ENCODE data around the gene SLCO4A1.
A peak's percentile ranks its signal among the peaks of the same experiment; 100 is the strongest.

Gene SLCO4A1

DNA sequence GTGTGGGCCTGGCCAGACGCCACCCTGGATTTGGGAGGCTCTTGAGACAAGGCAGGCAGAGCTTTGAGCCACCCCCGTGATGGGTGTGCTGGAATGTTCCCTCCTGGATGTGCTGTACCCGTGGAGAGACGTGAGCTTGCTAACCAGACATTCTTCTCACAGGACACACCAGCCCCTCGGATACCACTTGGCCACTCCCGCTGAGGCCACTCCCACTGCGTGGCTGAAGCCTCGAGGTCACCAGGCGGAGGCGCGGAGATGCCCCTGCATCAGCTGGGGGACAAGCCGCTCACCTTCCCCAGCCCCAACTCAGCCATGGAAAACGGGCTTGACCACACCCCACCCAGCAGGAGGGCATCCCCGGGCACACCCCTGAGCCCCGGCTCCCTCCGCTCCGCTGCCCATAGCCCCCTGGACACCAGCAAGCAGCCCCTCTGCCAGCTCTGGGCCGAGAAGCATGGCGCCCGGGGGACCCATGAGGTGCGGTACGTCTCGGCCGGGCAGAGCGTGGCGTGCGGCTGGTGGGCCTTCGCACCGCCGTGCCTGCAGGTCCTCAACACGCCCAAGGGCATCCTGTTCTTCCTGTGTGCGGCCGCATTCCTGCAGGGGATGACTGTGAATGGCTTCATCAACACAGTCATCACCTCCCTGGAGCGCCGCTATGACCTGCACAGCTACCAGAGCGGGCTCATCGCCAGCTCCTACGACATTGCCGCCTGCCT is 14.1 kb downstream of the SLCO4A1 start:
- peaks cover 23% of the 10 kb centered on the region for H3K4me1 ChIP-seq (ENCODE audit: control insufficient read depth, insufficient read depth, low read depth, low read length)
- H2AFZ ChIP-seq (ENCODE audit: low read depth, low read length), result no peak overlapping the region
- no peak overlapping the region for H2BK12ac ChIP-seq (ENCODE audit: low read length in 2 of 2)
- no peak overlapping the region for H4K91ac ChIP-seq (ENCODE audit: low read length)
- no peaks in the 10 kb centered on the region for H3K9me3 ChIP-seq (ENCODE audit: control insufficient read depth, low read length)
- no peak overlapping the region for H2BK120ac ChIP-seq (ENCODE audit: low read depth, low read length)
- H3K9ac ChIP-seq (ENCODE audit: low read length), result no peak overlapping the region
- H3K79me1 ChIP-seq (replicated peaks; ENCODE audit: low read length, poor library complexity, severe bottlenecking), result peaks cover 29% of the 10 kb centered on the region
- no peak overlapping the region for H3K4ac ChIP-seq (ENCODE audit: low read depth in 1 of 2, low read length in 2 of 2)
- H3K4me2 ChIP-seq (ENCODE audit: low read length, poor library complexity, severe bottlenecking), result no peak overlapping the region
- H2AK5ac ChIP-seq (ENCODE audit: low read length, severe bottlenecking), result peak overlapping the region; percentile 34
- no peak overlapping the region for H3K23ac ChIP-seq (ENCODE audit: low read length in 2 of 2)
- H3K27ac ChIP-seq (ENCODE audit: low read length, poor library complexity, severe bottlenecking), result no peak overlapping the region
- peaks cover 0 to 75% of the 10 kb centered on the region in 2 experiments for H3K36me3 ChIP-seq (ENCODE audit: control insufficient read depth in 1 of 2, insufficient read depth in 2 of 2, low read depth in 1 of 2, low read length in 2 of 2)
- no peak overlapping the region for H2BK15ac ChIP-seq (ENCODE audit: low read depth, poor library complexity, severe bottlenecking)
- DNase-seq, result no peak
- H4K8ac ChIP-seq (ENCODE audit: low read length), result no peak overlapping the region
- H2BK5ac ChIP-seq (ENCODE audit: low read depth, low read length, poor library complexity, severe bottlenecking), result no peak overlapping the region
- H3K27me3 ChIP-seq (ENCODE audit: control insufficient read depth in 1 of 2, insufficient read depth in 1 of 2, low read length in 2 of 2), result peaks cover 0 to 5% of the 10 kb centered on the region in 2 experiments
- peak overlapping the region in 1 of 2 experiments; percentile 8 for H3K4me3 ChIP-seq (ENCODE audit: insufficient read depth in 1 of 2, low read depth in 1 of 2, low read length in 2 of 2)
- H3K14ac ChIP-seq (ENCODE audit: low read length in 2 of 2), result no peak overlapping the region
- WGBS, result 86% methylated on average over 39 of the region's 39 CpGs
- no peak overlapping the region for H3K18ac ChIP-seq (ENCODE audit: low read depth in 1 of 2, low read length in 2 of 2)

GRCh38 chr20:62656919-62657588 is 14.8 kb downstream of the SLCO4A1 start:
- H3K4me3 ChIP-seq (ENCODE audit: insufficient read depth in 1 of 2, low read depth in 1 of 2, low read length in 2 of 2), result no peak overlapping the region
- H3K14ac ChIP-seq (ENCODE audit: low read length in 2 of 2), result no peak overlapping the region
- no peak overlapping the region for H2BK12ac ChIP-seq (ENCODE audit: low read length in 2 of 2)
- H4K8ac ChIP-seq (ENCODE audit: low read length), result no peak overlapping the region
- H2BK5ac ChIP-seq (ENCODE audit: low read depth, low read length, poor library complexity, severe bottlenecking), result no peak overlapping the region
- peaks cover 0 to 82% of the 10 kb centered on the region in 2 experiments for H3K36me3 ChIP-seq (ENCODE audit: control insufficient read depth in 1 of 2, insufficient read depth in 2 of 2, low read depth in 1 of 2, low read length in 2 of 2)
- no peak overlapping the region for H3K4ac ChIP-seq (ENCODE audit: low read depth in 1 of 2, low read length in 2 of 2)
- no peak overlapping the region for H3K23ac ChIP-seq (ENCODE audit: low read length in 2 of 2)
- WGBS, result 97% methylated on average over 37 of the region's 37 CpGs
- no peaks in the 10 kb centered on the region for H3K9me3 ChIP-seq (ENCODE audit: control insufficient read depth, low read length)
- H2AK5ac ChIP-seq (ENCODE audit: low read length, severe bottlenecking), result no peak overlapping the region
- no peak overlapping the region for H3K9ac ChIP-seq (ENCODE audit: low read length)
- peaks cover 20% of the 10 kb centered on the region for H3K4me1 ChIP-seq (ENCODE audit: control insufficient read depth, insufficient read depth, low read depth, low read length)
- H3K27ac ChIP-seq (ENCODE audit: low read length, poor library complexity, severe bottlenecking), result no peak overlapping the region
- peaks cover 0 to 5% of the 10 kb centered on the region in 2 experiments for H3K27me3 ChIP-seq (ENCODE audit: control insufficient read depth in 1 of 2, insufficient read depth in 1 of 2, low read length in 2 of 2)
- no peak overlapping the region for H4K91ac ChIP-seq (ENCODE audit: low read length)
- H3K79me1 ChIP-seq (replicated peaks; ENCODE audit: low read length, poor library complexity, severe bottlenecking), result peaks cover 29% of the 10 kb centered on the region
- H3K18ac ChIP-seq (ENCODE audit: low read depth in 1 of 2, low read length in 2 of 2), result no peak overlapping the region
- no peak for DNase-seq
- no peak overlapping the region for H2BK15ac ChIP-seq (ENCODE audit: low read depth, poor library complexity, severe bottlenecking)
- no peak overlapping the region for H3K4me2 ChIP-seq (ENCODE audit: low read length, poor library complexity, severe bottlenecking)
- H2BK120ac ChIP-seq (ENCODE audit: low read depth, low read length), result no peak overlapping the region
- no peak overlapping the region for H2AFZ ChIP-seq (ENCODE audit: low read depth, low read length)

- Histone ChIP-seq H2BK15ac (ENCODE audit: low read depth, poor library complexity, severe bottlenecking) (no peak overlapping the region), H2AFZ (ENCODE audit: low read depth, low read length) (no peak overlapping the region), H3K4ac (ENCODE audit: low read depth in 1 of 2, low read length in 2 of 2) (no peak overlapping the region), H3K4me2 (ENCODE audit: low read length, poor library complexity, severe bottlenecking) (no peak overlapping the region), H4K91ac (ENCODE audit: low read length) (no peak overlapping the region), H3K14ac (ENCODE audit: low read length in 2 of 2) (no peak overlapping the region), H3K18ac (ENCODE audit: low read depth in 1 of 2, low read length in 2 of 2) (no peak overlapping the region), H3K36me3 (ENCODE audit: control insufficient read depth in 1 of 2, insufficient read depth in 2 of 2, low read depth in 1 of 2, low read length in 2 of 2) (peaks cover 0 to 83% of the 10 kb centered on the region in 2 experiments), H3K4me3 (ENCODE audit: insufficient read depth in 1 of 2, low read depth in 1 of 2, low read length in 2 of 2) (no peak overlapping the region), H3K27ac (ENCODE audit: low read length, poor library complexity, severe bottlenecking) (no peak overlapping the region), H3K4me1 (ENCODE audit: control insufficient read depth, insufficient read depth, low read depth, low read length) (peaks cover 18% of the 10 kb centered on the region), H2AK5ac (ENCODE audit: low read length, severe bottlenecking) (no peak overlapping the region), H2BK12ac (ENCODE audit: low read length in 2 of 2) (no peak overlapping the region), H3K23ac (ENCODE audit: low read length in 2 of 2) (no peak overlapping the region), H3K9ac (ENCODE audit: low read length) (no peak overlapping the region), H2BK5ac (ENCODE audit: low read depth, low read length, poor library complexity, severe bottlenecking) (no peak overlapping the region), H3K27me3 (ENCODE audit: control insufficient read depth in 1 of 2, insufficient read depth in 1 of 2, low read length in 2 of 2) (peaks cover 0 to 5% of the 10 kb centered on the region in 2 experiments), H2BK120ac (ENCODE audit: low read depth, low read length) (no peak overlapping the region), H3K79me1 (replicated peaks; ENCODE audit: low read length, poor library complexity, severe bottlenecking) (peaks cover 29% of the 10 kb centered on the region), H3K9me3 (ENCODE audit: control insufficient read depth, low read length) (no peaks in the 10 kb centered on the region), H4K8ac (ENCODE audit: low read length) (no peak overlapping the region)
- 80% methylated on average over 6 of the region's 7 CpGs for WGBS
- DNase-seq, result no peak
These were observed 15.3 kb downstream of the SLCO4A1 start for GRCh38 chr20:62657589-62657942.

DNA sequence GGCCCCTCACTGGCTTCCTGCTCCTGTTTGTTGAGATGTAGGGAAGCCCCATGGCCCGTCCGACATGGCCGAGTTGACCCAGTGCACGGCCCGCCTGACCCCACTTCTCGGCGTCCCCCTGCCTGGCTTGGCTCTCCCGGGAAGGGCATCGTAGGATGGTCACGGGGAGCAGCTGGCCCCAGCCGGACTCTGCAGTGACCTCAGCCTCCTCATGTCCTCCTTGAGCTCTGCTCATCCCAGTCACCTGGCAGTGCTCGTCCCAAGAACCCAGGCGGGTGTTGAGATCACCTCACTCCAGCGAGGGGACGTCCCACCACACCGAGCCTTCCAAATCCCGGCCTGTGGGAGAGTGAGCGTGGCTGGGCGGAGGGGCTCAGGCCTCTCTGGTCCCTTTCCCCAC is 15.7 kb downstream of the SLCO4A1 start:
- H4K91ac ChIP-seq (ENCODE audit: low read length), result peak overlapping the region; percentile 7
- H2AK5ac ChIP-seq (ENCODE audit: low read length, severe bottlenecking), result no peak overlapping the region
- H3K4me3 ChIP-seq (ENCODE audit: insufficient read depth in 1 of 2, low read depth in 1 of 2, low read length in 2 of 2), result no peak overlapping the region
- no peak overlapping the region for H3K14ac ChIP-seq (ENCODE audit: low read length in 2 of 2)
- H2BK5ac ChIP-seq (ENCODE audit: low read depth, low read length, poor library complexity, severe bottlenecking), result no peak overlapping the region
- no peak overlapping the region for H3K23ac ChIP-seq (ENCODE audit: low read length in 2 of 2)
- peak overlapping the region; percentile 40 for H2BK15ac ChIP-seq (ENCODE audit: low read depth, poor library complexity, severe bottlenecking)
- no peak for DNase-seq
- WGBS, result 85% methylated on average over 19 of the region's 19 CpGs
- no peak overlapping the region for H2BK12ac ChIP-seq (ENCODE audit: low read length in 2 of 2)
- H2BK120ac ChIP-seq (ENCODE audit: low read depth, low read length), result no peak overlapping the region
- H3K79me1 ChIP-seq (replicated peaks; ENCODE audit: low read length, poor library complexity, severe bottlenecking), result peaks cover 27% of the 10 kb centered on the region
- peaks cover 0 to 80% of the 10 kb centered on the region in 2 experiments for H3K36me3 ChIP-seq (ENCODE audit: control insufficient read depth in 1 of 2, insufficient read depth in 2 of 2, low read depth in 1 of 2, low read length in 2 of 2)
- H2AFZ ChIP-seq (ENCODE audit: low read depth, low read length), result no peak overlapping the region
- H3K4me1 ChIP-seq (ENCODE audit: control insufficient read depth, insufficient read depth, low read depth, low read length), result peaks cover 14% of the 10 kb centered on the region
- H3K18ac ChIP-seq (ENCODE audit: low read depth in 1 of 2, low read length in 2 of 2), result no peak overlapping the region
- no peak overlapping the region for H3K4ac ChIP-seq (ENCODE audit: low read depth in 1 of 2, low read length in 2 of 2)
- H3K9ac ChIP-seq (ENCODE audit: low read length), result no peak overlapping the region
- no peak overlapping the region for H4K8ac ChIP-seq (ENCODE audit: low read length)
- H3K9me3 ChIP-seq (ENCODE audit: control insufficient read depth, low read length), result no peaks in the 10 kb centered on the region
- no peak overlapping the region for H3K4me2 ChIP-seq (ENCODE audit: low read length, poor library complexity, severe bottlenecking)
- no peak overlapping the region for H3K27ac ChIP-seq (ENCODE audit: low read length, poor library complexity, severe bottlenecking)
- peaks cover 0 to 5% of the 10 kb centered on the region in 2 experiments for H3K27me3 ChIP-seq (ENCODE audit: control insufficient read depth in 1 of 2, insufficient read depth in 1 of 2, low read length in 2 of 2)

All from mesenchymal stem cell (in vitro differentiated cells and primary cell).